GM13977 (cell line): ENCODE results near the gene RRBP1.

Experiments
- DNase-seq: peaks from one replicate; pipeline ENCODE4 v3.0.0; 2012; ENCODE audit warnings: low spot score
- CTCF ChIP-seq: IDR thresholded peaks from 2 replicates; pipeline ENCODE4 v1.5.1; 2012; ENCODE audit warnings: mild to moderate bottlenecking, control low read depth; ENCODE audit not compliant: insufficient read depth; ENCODE audit errors: extremely low read depth, missing control alignments
- in situ Hi-C: fragments of 300-500 bp; cut with MboI; formaldehyde crosslinking; loops from one replicate; pipeline ENCODE4 v1.12.0; 2022; ENCODE audit warnings: low sequenced_read_pairs, low pct_unique_long_range_greater_than_20kb, mixed read lengths, inconsistent platforms; ENCODE audit not compliant: unreplicated experiment

The RRBP1 gene

GRCh38 chr20:17629678-17630089, 52.4 kb downstream of the RRBP1 start:
- no peak for TF ChIP-seq CTCF
- in situ Hi-C loops = no loop called here
- DNase-seq = no peak

GRCh38 chr20:17629025-17629424, 53.0 kb downstream of the RRBP1 start:
- TF ChIP-seq CTCF = no peak
- in situ Hi-C loops = no loop called here
- DNase-seq = no peak

GRCh38 chr20:17628101-17628841, 53.8 kb downstream of the RRBP1 start:
- DNase-seq = no peak
- in situ Hi-C loops = no loop called here
- TF ChIP-seq CTCF = no peak

GRCh38 chr20:17627101-17627955, 54.7 kb downstream of the RRBP1 start:
- DNase-seq = no peak
- in situ Hi-C loops = no loop called here
- no peak for TF ChIP-seq CTCF

GRCh38 chr20:17626217-17627007, 55.6 kb downstream of the RRBP1 start:
- no peak for DNase-seq
- TF ChIP-seq CTCF = no peak
- in situ Hi-C loops = no loop called here
